CD4-positive, CD25-positive, alpha-beta regulatory T cell (primary cell): ENCODE results near the gene SATB1. TPM values are rescaled to one million over a fixed set of nuclear protein-coding genes. Genes with fewer than 3 reads are reported as not detected.

Source experiments
- ATAC-seq, 2 donors: fragments of 150-1000 bp; cut with Tn5 transposase; one replicate each; pipeline ENCODE4 v1.10.0; 2021; ENCODE audit warnings: low read depth in 2 of 2, moderate number of reproducible peaks in 2 of 2, moderate library complexity in 1 of 2
- DNase-seq, 3 donors: peaks; one replicate each; pipeline versions ENCODE4 v3.0.0 to v3.0.0-alpha.2; 2012 to 2022; ENCODE audit warnings: mixed read lengths in 1 of 3
- H3K27ac ChIP-seq: one replicate; pipeline ENCODE4 v1.7.0; 2013; ENCODE audit warnings: mild to moderate bottlenecking, low read length; ENCODE audit not compliant: insufficient read depth, poor library complexity, severe bottlenecking
- H3K27me3 ChIP-seq: one replicate; pipeline ENCODE4 v1.7.0; 2013; ENCODE audit warnings: low read length; ENCODE audit not compliant: control insufficient read depth, insufficient read depth
- H3K36me3 ChIP-seq: one replicate; pipeline ENCODE4 v1.7.0; 2013; ENCODE audit warnings: mild to moderate bottlenecking, low read length, moderate library complexity; ENCODE audit not compliant: control insufficient read depth, insufficient read depth
- H3K4me1 ChIP-seq: 2 replicates; pipeline ENCODE4 v1.7.0; 2013; ENCODE audit warnings: mild to moderate bottlenecking, low read length; ENCODE audit not compliant: insufficient read depth, control insufficient read depth, poor library complexity, severe bottlenecking
- H3K4me3 ChIP-seq: one replicate; pipeline ENCODE4 v1.7.0; 2013; ENCODE audit warnings: low read depth, mild to moderate bottlenecking, low read length, moderate library complexity
- H3K9me3 ChIP-seq, 2 experiments: 1 replicate in 1 of 2; 2 replicates in 1 of 2; pipeline ENCODE4 v1.7.0; 2013; ENCODE audit warnings: low read length in 2 of 2, mild to moderate bottlenecking in 1 of 2, moderate library complexity in 1 of 2; ENCODE audit not compliant: control insufficient read depth in 2 of 2
- H3K27ac Mint-ChIP-seq, 3 donors: one replicate each; pipeline ENCODE4 v1.8.0; 2020 to 2022; ENCODE audit warnings: mild to moderate bottlenecking in 3 of 3, mixed read lengths in 3 of 3, moderate library complexity in 2 of 3
- H3K27me3 Mint-ChIP-seq: one replicate; pipeline ENCODE4 v1.8.0; 2022; ENCODE audit warnings: mild to moderate bottlenecking, mixed read lengths
- H3K36me3 Mint-ChIP-seq: one replicate; pipeline ENCODE4 v1.8.0; 2020; ENCODE audit warnings: mixed read lengths
- H3K4me1 Mint-ChIP-seq, 4 donors: one replicate each; pipeline ENCODE4 v1.8.0; 2020 to 2022; ENCODE audit warnings: mixed read lengths in 4 of 4, mild to moderate bottlenecking in 1 of 4
- H3K4me3 Mint-ChIP-seq, 4 donors: one replicate each; pipeline ENCODE4 v1.8.0; 2020 to 2022; ENCODE audit warnings: mild to moderate bottlenecking in 4 of 4, mixed read lengths in 4 of 4, moderate library complexity in 3 of 4
- H3K9me3 Mint-ChIP-seq, 7 donors: one replicate each; pipeline ENCODE4 v1.8.0; 2020 to 2022; ENCODE audit warnings: mixed read lengths in 7 of 7, mild to moderate bottlenecking in 3 of 7, moderate library complexity in 2 of 7
- polyA plus RNA-seq, 4 donors: library from polyadenylated mRNA; unstranded; fragments of 300-500 nt; fragmentation: Illumina TruSeq; gene quantifications; one replicate each; pipeline ENCODE4 v1.2.3, GENCODE V29; 2021
- total RNA-seq: library from RNA; stranded (reverse); gene quantifications from one replicate; pipeline ENCODE4 v1.2.3, GENCODE V29; 2022

Gene SATB1
- total and polyA plus RNA-seq, 5 donors from 2014 or later, result 31.8 to 121 (median 72.1) TPM

GRCh38 chr3:18440066-18440722, 15.1 kb upstream of the SATB1 start:
- Mint-ChIP-seq H3K27ac (peak overlapping the region; percentile 87 to 98 (median 90)), H3K36me3 (no peaks in the 10 kb centered on the region), H3K27me3 (peaks cover 30% of the 10 kb centered on the region), H3K4me3 (peak overlapping the region; percentile 78 to 88 (median 83)), H3K4me1 (peaks cover 10 to 62% (median 35%) of the 10 kb centered on the region in 4 donors), H3K9me3 (no peaks in the 10 kb centered on the region)
- no peaks in the 10 kb centered on the region for H3K36me3 ChIP-seq
- H3K4me1 ChIP-seq, result peaks cover 30% of the 10 kb centered on the region
- ATAC-seq (no peak), DNase-seq (no peak)
- H3K4me3 ChIP-seq, result peak overlapping the region; percentile 66
- H3K9me3 ChIP-seq, result no peaks in the 10 kb centered on the region
- peaks cover 8% of the 10 kb centered on the region for H3K27me3 ChIP-seq
- peak overlapping the region; percentile 79 for H3K27ac ChIP-seq

GRCh38 chr3:18439281-18439680, 14.1 kb upstream of the SATB1 start:
- Histone ChIP-seq H3K27me3 (peaks cover 8% of the 10 kb centered on the region), H3K4me3 (peak overlapping the region; percentile 66), H3K4me1 (peaks cover 31% of the 10 kb centered on the region), H3K27ac (peak overlapping the region; percentile 79), H3K36me3 (no peaks in the 10 kb centered on the region), H3K9me3 (no peaks in the 10 kb centered on the region)
- Mint-ChIP-seq H3K27me3 (peaks cover 26% of the 10 kb centered on the region), H3K36me3 (no peaks in the 10 kb centered on the region), H3K27ac (peak overlapping the region; percentile 87 to 98 (median 92)), H3K4me3 (peak overlapping the region; percentile 78 to 88 (median 83)), H3K4me1 (peaks cover 10 to 66% (median 36%) of the 10 kb centered on the region in 4 donors), H3K9me3 (no peaks in the 10 kb centered on the region)
- ATAC-seq (no peak), DNase-seq (no peak)

GRCh38 chr3:18438586-18438985, 13.4 kb upstream of the SATB1 start:
- Histone ChIP-seq H3K36me3 (no peaks in the 10 kb centered on the region), H3K9me3 (no peaks in the 10 kb centered on the region), H3K4me1 (peaks cover 25% of the 10 kb centered on the region), H3K27me3 (peaks cover 8% of the 10 kb centered on the region), H3K4me3 (peak overlapping the region; percentile 66), H3K27ac (peak overlapping the region; percentile 79)
- H3K9me3 Mint-ChIP-seq, result no peaks in the 10 kb centered on the region
- peaks cover 21% of the 10 kb centered on the region for H3K27me3 Mint-ChIP-seq
- DNase-seq, result peak; percentile 57 to 89 (median 73)
- peaks cover 10 to 64% (median 36%) of the 10 kb centered on the region in 4 donors for H3K4me1 Mint-ChIP-seq
- peak; percentile 88 to 91 for ATAC-seq
- H3K27ac Mint-ChIP-seq, result peak overlapping the region; percentile 87 to 95 (median 92)
- peak overlapping the region; percentile 77 to 88 (median 84) for H3K4me3 Mint-ChIP-seq
- no peaks in the 10 kb centered on the region for H3K36me3 Mint-ChIP-seq

- H3K36me3 Mint-ChIP-seq, result no peaks in the 10 kb centered on the region
- ATAC-seq, result no peak
Observed at GRCh38 chr3:18436213-18436612, 11.1 kb upstream of the SATB1 start.

GRCh38 chr3:18434711-18435110, 9.6 kb upstream of the SATB1 start:
- peak overlapping the region; percentile 66 for H3K4me3 ChIP-seq
- peaks cover 2% of the 10 kb centered on the region for H3K27me3 ChIP-seq
- Mint-ChIP-seq H3K4me1 (peaks cover 16 to 68% (median 37%) of the 10 kb centered on the region in 4 donors), H3K9me3 (no peaks in the 10 kb centered on the region), H3K4me3 (peak overlapping the region; percentile 43 to 85 (median 83)), H3K27me3 (peaks cover 21% of the 10 kb centered on the region), H3K27ac (peak overlapping the region; percentile 81 to 88 (median 84)), H3K36me3 (no peaks in the 10 kb centered on the region)
- H3K36me3 ChIP-seq, result no peaks in the 10 kb centered on the region
- peaks cover 27% of the 10 kb centered on the region for H3K4me1 ChIP-seq
- no peak for DNase-seq
- no peak for ATAC-seq
- H3K27ac ChIP-seq, result peak overlapping the region; percentile 79
- H3K9me3 ChIP-seq, result no peaks in the 10 kb centered on the region

More at GRCh38 chr3:18436213-18436612, 11.1 kb upstream of the SATB1 start:
- peaks cover 18% of the 10 kb centered on the region for H3K27me3 Mint-ChIP-seq
- peak overlapping the region; percentile 36 to 85 (median 83) for H3K4me3 Mint-ChIP-seq
- H3K4me1 Mint-ChIP-seq, result peaks cover 13 to 69% (median 39%) of the 10 kb centered on the region in 4 donors
- DNase-seq, result no peak
- no peaks in the 10 kb centered on the region for H3K9me3 Mint-ChIP-seq
- no peaks in the 10 kb centered on the region for H3K36me3 ChIP-seq
- H3K9me3 ChIP-seq, result no peaks in the 10 kb centered on the region
- H3K27ac Mint-ChIP-seq, result peak overlapping the region; percentile 57 to 85 (median 84)
- H3K27me3 ChIP-seq, result peaks cover 2% of the 10 kb centered on the region
- H3K4me1 ChIP-seq, result peaks cover 21% of the 10 kb centered on the region
- H3K27ac ChIP-seq, result peak overlapping the region; percentile 79
- peak overlapping the region; percentile 66 for H3K4me3 ChIP-seq

- ATAC-seq (no peak), DNase-seq (no peak)
- Histone ChIP-seq H3K4me1 (peaks cover 38% of the 10 kb centered on the region), H3K9me3 (no peaks in the 10 kb centered on the region), H3K27me3 (no peaks in the 10 kb centered on the region), H3K4me3 (peak overlapping the region; percentile 4), H3K36me3 (no peaks in the 10 kb centered on the region), H3K27ac (no peak overlapping the region)
- H3K9me3 Mint-ChIP-seq, result no peaks in the 10 kb centered on the region
- peak overlapping the region; percentile 52 to 65 (median 61) for H3K27ac Mint-ChIP-seq
- H3K4me3 Mint-ChIP-seq, result peak overlapping the region in 3 of 4 donors; percentile 8 to 79 (median 78)
- H3K27me3 Mint-ChIP-seq, result peaks cover 16% of the 10 kb centered on the region
- peaks cover 20 to 69% (median 42%) of the 10 kb centered on the region in 4 donors for H3K4me1 Mint-ChIP-seq
- no peaks in the 10 kb centered on the region for H3K36me3 Mint-ChIP-seq
Observed at GRCh38 chr3:18432752-18433151, 7.6 kb upstream of the SATB1 start.

GRCh38 chr3:18431266-18431665, 6.1 kb upstream of the SATB1 start:
- H3K4me1 ChIP-seq, result peaks cover 37% of the 10 kb centered on the region
- H3K36me3 Mint-ChIP-seq, result no peaks in the 10 kb centered on the region
- peak overlapping the region; percentile 40 to 85 (median 78) for H3K4me3 Mint-ChIP-seq
- peak overlapping the region; percentile 69 for H3K4me3 ChIP-seq
- no peaks in the 10 kb centered on the region for H3K36me3 ChIP-seq
- ATAC-seq (no peak), DNase-seq (no peak)
- H3K9me3 Mint-ChIP-seq, result no peaks in the 10 kb centered on the region
- no peaks in the 10 kb centered on the region for H3K9me3 ChIP-seq
- peak overlapping the region; percentile 56 for H3K27ac ChIP-seq
- peak overlapping the region; percentile 61 to 97 (median 66) for H3K27ac Mint-ChIP-seq
- H3K27me3 Mint-ChIP-seq, result peaks cover 23% of the 10 kb centered on the region
- peaks cover 20 to 74% (median 50%) of the 10 kb centered on the region in 4 donors for H3K4me1 Mint-ChIP-seq
- H3K27me3 ChIP-seq, result peaks cover 3% of the 10 kb centered on the region
